ENCODE measurements around the gene CEACAM21. TPM values are rescaled to one million over a fixed set of nuclear protein-coding genes. Genes with fewer than 3 reads are reported as not detected.

The CEACAM21 gene
- 0.47 and 1.6 TPM in 2 replicates for total RNA-seq

DNA sequence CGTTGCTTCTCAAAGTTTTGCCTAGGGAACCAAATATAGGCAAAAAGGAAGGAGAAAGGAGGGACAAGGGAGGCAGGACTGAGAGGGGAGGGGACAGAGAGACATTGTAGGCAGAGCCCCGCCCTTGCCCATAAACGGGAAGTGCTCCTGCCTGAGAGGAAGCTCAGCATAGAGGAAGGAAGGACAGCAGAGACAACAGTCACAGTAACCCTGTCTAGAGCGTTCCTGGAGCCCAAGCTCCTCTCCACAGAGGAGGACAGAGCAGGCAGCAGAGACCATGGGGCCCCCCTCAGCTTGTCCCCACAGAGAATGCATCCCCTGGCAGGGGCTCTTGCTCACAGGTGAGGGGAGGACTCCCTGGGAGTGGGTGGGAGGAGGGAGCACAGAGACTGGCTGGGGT is at the start of gene CEACAM21:
TSS of gene CEACAM21 (plus strand) at position 169 of the 400 bp plus-strand sequence. CDS start at position 278, 109 bp downstream.

DNA sequence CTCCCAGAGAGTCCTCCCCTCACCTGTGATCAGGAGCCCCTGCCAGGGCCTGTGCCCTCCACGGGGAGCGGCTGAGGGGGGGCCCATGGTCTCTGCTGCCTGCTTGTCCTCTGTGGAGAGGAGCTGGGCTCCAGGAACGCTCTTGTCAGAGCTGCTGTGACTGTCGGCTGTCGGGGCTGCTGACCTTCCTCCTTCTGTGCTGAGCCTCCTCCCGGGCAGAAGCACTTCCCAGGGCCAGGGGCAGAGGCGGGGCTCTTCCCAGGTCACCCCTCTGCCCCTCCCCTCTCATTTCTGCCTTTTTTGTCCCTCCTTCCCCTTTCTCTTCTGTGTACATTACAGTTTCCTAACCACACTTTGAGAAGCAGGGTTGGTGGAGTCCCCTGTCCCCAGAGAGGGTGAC is 50.9 kb downstream of the CEACAM21 start, which contains the start of gene CEACAM4:
TSS of gene CEACAM4 (minus strand) at position 198 of the 400 bp plus-strand sequence. CDS start at position 87, 111 bp downstream.

Other genes with a start within 250 kb of the CEACAM21 start
- 19.4 and 52.1 TPM in 2 replicates for gene TGFB1, start 222.2 kb upstream of the CEACAM21 start, total RNA-seq
- gene B9D2, start 212.0 kb upstream of the CEACAM21 start, total RNA-seq, result 9.8 and 10.8 TPM in 2 replicates
- gene TMEM91, start 199.6 kb upstream of the CEACAM21 start, total RNA-seq, result 6.3 and 7.1 TPM in 2 replicates
- gene EXOSC5, start 178.8 kb upstream of the CEACAM21 start, total RNA-seq, result 14.4 and 18.3 TPM in 2 replicates
- 43.4 and 47.3 TPM in 2 replicates for gene BCKDHA, start 178.3 kb upstream of the CEACAM21 start, total RNA-seq
- 2.2 and 2.8 TPM in 2 replicates for gene B3GNT8, start 148.8 kb upstream of the CEACAM21 start, total RNA-seq
- 40.2 and 42.0 TPM in 2 replicates for gene DMAC2, start 136.3 kb upstream of the CEACAM21 start, total RNA-seq
- gene ERICH4, start 133.0 kb upstream of the CEACAM21 start, total RNA-seq, result not detected in 2 replicates
- gene CEACAM4, start 50.9 kb downstream of the CEACAM21 start, total RNA-seq, result not detected in 2 replicates
- not detected in 2 replicates for gene CEACAM7, start 112.1 kb downstream of the CEACAM21 start, total RNA-seq
- gene CEACAM5, start 132.5 kb downstream of the CEACAM21 start, total RNA-seq, result not detected in 2 replicates
- not detected in 2 replicates for gene CEACAM6, start 179.4 kb downstream of the CEACAM21 start, total RNA-seq
- gene CEACAM3, start 220.4 kb downstream of the CEACAM21 start, total RNA-seq, result not detected in 2 replicates